Subcutaneous adipose tissue (tissue), 4 donors: ENCODE measurements around the gene NCKAP1. TPM values are rescaled to one million over a fixed set of nuclear protein-coding genes. Genes with fewer than 3 reads are reported as not detected.

Experiments
- CTCF ChIP-seq: fragments of 450-650 bp; IDR thresholded peaks from one replicate; pipeline ENCODE4 v1.5.1; 2016; ENCODE audit warnings: low read depth, mild to moderate bottlenecking, control low read depth, antibody characterized with exemption, moderate library complexity
- total RNA-seq, 4 donors: library from RNA; depleted of rRNA; stranded (reverse); fragments of >200 nt; gene quantifications; one replicate each; pipeline ENCODE4 v1.1.0, GENCODE V29; 2016

NCKAP1 gene
- total RNA-seq, result 100 to 1,000 TPM; 123 to 308 (median 157) TPM

- TF ChIP-seq CTCF, result no peak
Measured at GRCh38 chr2:183038341-183039300, at the start of gene NCKAP1. TSS of gene NCKAP1 (minus strand) at chr2:183038457. CDS start at chr2:183038099, 358 bp downstream.

GRCh38 chr2:183081911-183082310 is 43.7 kb upstream of the NCKAP1 start:
- no peak for TF ChIP-seq CTCF

- no peak for TF ChIP-seq CTCF
Measured at GRCh38 chr2:183079139-183079775, 41.0 kb upstream of the NCKAP1 start.

- TF ChIP-seq CTCF, result no peak
Measured at GRCh38 chr2:183078464-183079138, 40.3 kb upstream of the NCKAP1 start, which contains the start of gene DUSP19. TSS of gene DUSP19 (plus strand) at chr2:183078747. CDS start at chr2:183078934, 187 bp downstream.

GRCh38 chr2:183078163-183078463 is 39.9 kb upstream of the NCKAP1 start:
- TF ChIP-seq CTCF, result no peak

- no peak for TF ChIP-seq CTCF
Measured at GRCh38 chr2:183072177-183072576, 33.9 kb upstream of the NCKAP1 start.
